Natural killer cell treated with Interleukin-12 subunit alpha and Interleukin-12 subunit beta and Interleukin-15 and Interleukin-18, amount 100 ng/mL, for 72 hours (primary cell): ENCODE results near the gene MMEL1. TPM values are rescaled to one million over a fixed set of nuclear protein-coding genes. Genes with fewer than 3 reads are reported as not detected.
"Not testable (repeated sequence)": the region's sequence is repeated elsewhere in the genome, so short reads cannot be mapped to it uniquely, and the experiment has no call there.

Experiments used
- ATAC-seq, 2 donors: fragments of 150-1000 bp; cut with Tn5 transposase in 1 of 2; sonication (Bioruptor Pico), chemical (Tn5 transposase) in 1 of 2; 2 replicates each; pipeline ENCODE4 v1.10.0; 2021
- DNase-seq: peaks from one replicate; pipeline ENCODE4 v3.0.0; 2022; ENCODE audit warnings: low spot score
- H3K27ac Mint-ChIP-seq, 2 donors: 1 replicate in 1 of 2; 2 replicates in 1 of 2; pipeline ENCODE4 v1.8.0; 2022; ENCODE audit warnings: mixed read lengths in 2 of 2, mild to moderate bottlenecking in 1 of 2, moderate library complexity in 1 of 2
- H3K27me3 Mint-ChIP-seq, 2 donors: 1 replicate in 1 of 2; 2 replicates in 1 of 2; pipeline ENCODE4 v1.8.0; 2022; ENCODE audit warnings: mixed read lengths in 2 of 2
- H3K36me3 Mint-ChIP-seq: one replicate; pipeline ENCODE4 v1.8.0; 2022; ENCODE audit warnings: mixed read lengths
- H3K4me1 Mint-ChIP-seq, 2 donors: 1 replicate in 1 of 2; 2 replicates in 1 of 2; pipeline ENCODE4 v1.8.0; 2022; ENCODE audit warnings: low read depth in 2 of 2, mixed read lengths in 2 of 2, mild to moderate bottlenecking in 1 of 2
- H3K4me3 Mint-ChIP-seq: one replicate; pipeline ENCODE4 v1.8.0; 2022; ENCODE audit warnings: mixed read lengths
- H3K9me3 Mint-ChIP-seq: 2 replicates; pipeline ENCODE4 v1.8.0; 2022; ENCODE audit warnings: mixed read lengths
- total RNA-seq, 2 donors: library from RNA; stranded (reverse); gene quantifications; one replicate each; pipeline ENCODE4 v1.2.3, GENCODE V29; 2022

The MMEL1 gene
- under 1 TPM in 1 of 2 donors, not detected in 1; 0.81 TPM for total RNA-seq

- Mint-ChIP-seq H3K27me3 (peaks cover 14 to 25% of the 10 kb centered on the region in 2 donors), H3K27ac (peak within 1 kb of the TSS in 1 of 2 donors; percentile 63)
These were observed at the start of gene MMEL1 for GRCh38 chr1:2632561-2633361. MMEL1 (minus strand) TSS chr1:2633016; CDS start chr1:2629484, 3,532 bp downstream.

GRCh38 chr1:2676726-2677125, 43.9 kb upstream of the MMEL1 start:
- not testable (repeated sequence) for ATAC-seq, H3K4me3 Mint-ChIP-seq, H3K36me3 Mint-ChIP-seq, H3K4me1 Mint-ChIP-seq, H3K27ac Mint-ChIP-seq, H3K27me3 Mint-ChIP-seq, H3K9me3 Mint-ChIP-seq, DNase-seq

More at GRCh38 chr1:2632561-2633361, at the start of gene MMEL1:
- Mint-ChIP-seq H3K4me3 (no peak within 1 kb of the TSS), H3K9me3 (peaks cover 7% of the 10 kb centered on the region), H3K36me3 (peaks cover 5% of the 10 kb centered on the region), H3K4me1 (peaks cover 5 to 12% of the 10 kb centered on the region in 2 donors)
- DNase-seq (no peak), ATAC-seq (no peak)

GRCh38 chr1:2671656-2672055, 38.8 kb upstream of the MMEL1 start:
- H3K27me3 Mint-ChIP-seq, ATAC-seq, H3K36me3 Mint-ChIP-seq, H3K4me1 Mint-ChIP-seq, H3K27ac Mint-ChIP-seq, H3K9me3 Mint-ChIP-seq, H3K4me3 Mint-ChIP-seq: not testable (repeated sequence)
- peak; percentile 56 for DNase-seq

GRCh38 chr1:2659806-2660205, 27.0 kb upstream of the MMEL1 start:
- not testable (repeated sequence) for H3K27me3 Mint-ChIP-seq, H3K36me3 Mint-ChIP-seq, ATAC-seq, H3K9me3 Mint-ChIP-seq, H3K4me1 Mint-ChIP-seq, H3K27ac Mint-ChIP-seq, H3K4me3 Mint-ChIP-seq
- peak; percentile 57 for DNase-seq

- not testable (repeated sequence) for H3K36me3 Mint-ChIP-seq, H3K27ac Mint-ChIP-seq, H3K9me3 Mint-ChIP-seq, DNase-seq, H3K4me3 Mint-ChIP-seq, H3K4me1 Mint-ChIP-seq, ATAC-seq
- H3K27me3 Mint-ChIP-seq = peaks cover 15 to 26% of the 10 kb centered on the region in 2 donors
These were observed 25.1 kb upstream of the MMEL1 start for GRCh38 chr1:2657909-2658308.

GRCh38 chr1:2657124-2657523, 24.3 kb upstream of the MMEL1 start:
- H3K36me3 Mint-ChIP-seq, H3K4me3 Mint-ChIP-seq, H3K27ac Mint-ChIP-seq, ATAC-seq, DNase-seq, H3K4me1 Mint-ChIP-seq, H3K9me3 Mint-ChIP-seq: not testable (repeated sequence)
- H3K27me3 Mint-ChIP-seq = peaks cover 15 to 29% of the 10 kb centered on the region in 2 donors

GRCh38 chr1:2655598-2656434, 23.0 kb upstream of the MMEL1 start:
- H3K4me3 Mint-ChIP-seq, H3K27ac Mint-ChIP-seq, H3K9me3 Mint-ChIP-seq, ATAC-seq, H3K4me1 Mint-ChIP-seq, H3K36me3 Mint-ChIP-seq: not testable (repeated sequence)
- H3K27me3 Mint-ChIP-seq = peaks cover 15 to 31% of the 10 kb centered on the region in 2 donors
- peak; percentile 60 for DNase-seq

GRCh38 chr1:2654443-2654948, 21.7 kb upstream of the MMEL1 start:
- not testable (repeated sequence) for H3K4me1 Mint-ChIP-seq, H3K9me3 Mint-ChIP-seq, H3K4me3 Mint-ChIP-seq, H3K36me3 Mint-ChIP-seq, H3K27ac Mint-ChIP-seq
- peak; percentile 65 for DNase-seq
- H3K27me3 Mint-ChIP-seq = peaks cover 15 to 31% of the 10 kb centered on the region in 2 donors
- ATAC-seq = peak in 1 of 2 donors; percentile 57

- H3K4me1 Mint-ChIP-seq, H3K4me3 Mint-ChIP-seq, H3K36me3 Mint-ChIP-seq, H3K9me3 Mint-ChIP-seq: not testable (repeated sequence)
- DNase-seq = peak; percentile 86
- Mint-ChIP-seq H3K27ac (peak overlapping the region; percentile 8 to 53), H3K27me3 (peaks cover 15 to 31% of the 10 kb centered on the region in 2 donors)
- peak in 1 of 2 donors; percentile 6 for ATAC-seq
These were observed 21.1 kb upstream of the MMEL1 start for GRCh38 chr1:2653741-2654442.

GRCh38 chr1:2652926-2653571, 20.2 kb upstream of the MMEL1 start:
- DNase-seq = peak; percentile 70
- H3K4me1 Mint-ChIP-seq, H3K36me3 Mint-ChIP-seq, ATAC-seq, H3K9me3 Mint-ChIP-seq, H3K4me3 Mint-ChIP-seq: not testable (repeated sequence)
- peaks cover 15 to 31% of the 10 kb centered on the region in 2 donors for H3K27me3 Mint-ChIP-seq
- H3K27ac Mint-ChIP-seq = peak overlapping the region; percentile 8 to 53

GRCh38 chr1:2652152-2652925, 19.5 kb upstream of the MMEL1 start:
- not testable (repeated sequence) for ATAC-seq, H3K36me3 Mint-ChIP-seq, H3K9me3 Mint-ChIP-seq, H3K4me3 Mint-ChIP-seq, H3K4me1 Mint-ChIP-seq
- H3K27ac Mint-ChIP-seq = peak overlapping the region in 1 of 2 donors; percentile 53
- peak; percentile 64 for DNase-seq
- H3K27me3 Mint-ChIP-seq = peaks cover 15 to 31% of the 10 kb centered on the region in 2 donors

GRCh38 chr1:2650967-2651645, 18.3 kb upstream of the MMEL1 start:
- Mint-ChIP-seq H3K27ac (no peak overlapping the region), H3K4me1 (peaks cover 0 to 3% of the 10 kb centered on the region in 2 donors), H3K4me3 (no peak overlapping the region), H3K9me3 (peaks cover 10% of the 10 kb centered on the region), H3K27me3 (peaks cover 15 to 34% of the 10 kb centered on the region in 2 donors), H3K36me3 (peaks cover 14% of the 10 kb centered on the region)
- ATAC-seq (no peak), DNase-seq (no peak)
